GM12865 (cell line): ENCODE results near the gene MOK.

Experiments used
- DNase-seq: peaks from one replicate; pipeline ENCODE4 v3.0.0; 2010; ENCODE audit warnings: low read depth
- H3K4me3 ChIP-seq: 2 replicates; pipeline ENCODE4 v1.5.1; 2011; ENCODE audit warnings: mild to moderate bottlenecking, low read depth, low read length, control low read depth
- CTCF ChIP-seq: IDR thresholded peaks from 2 replicates; pipeline ENCODE4 v1.5.1; 2011; ENCODE audit warnings: low read length, control low read depth, low read depth, inconsistent platforms; ENCODE audit not compliant: insufficient read depth; ENCODE audit errors: missing control alignments

MOK gene

GRCh38 chr14:102194856-102195255, 110.1 kb downstream of the MOK start:
- DNase-seq, result no peak
- no peak overlapping the region for H3K4me3 ChIP-seq
- no peak for TF ChIP-seq CTCF

- TF ChIP-seq CTCF, result no peak
- H3K4me3 ChIP-seq, result no peak overlapping the region
- DNase-seq, result no peak
These were observed 112.0 kb downstream of the MOK start for GRCh38 chr14:102192840-102193502.

GRCh38 chr14:102189874-102190273, 115.1 kb downstream of the MOK start:
- no peak overlapping the region for H3K4me3 ChIP-seq
- no peak for DNase-seq
- no peak for TF ChIP-seq CTCF

GRCh38 chr14:102188187-102188586, 116.8 kb downstream of the MOK start:
- no peak for DNase-seq
- no peak for TF ChIP-seq CTCF
- H3K4me3 ChIP-seq, result no peak overlapping the region

- no peak overlapping the region for H3K4me3 ChIP-seq
- no peak for TF ChIP-seq CTCF
- no peak for DNase-seq
These were observed 117.4 kb downstream of the MOK start for GRCh38 chr14:102187568-102188001.

- no peak for TF ChIP-seq CTCF
- no peak overlapping the region for H3K4me3 ChIP-seq
- no peak for DNase-seq
These were observed 117.9 kb downstream of the MOK start for GRCh38 chr14:102187044-102187443.

GRCh38 chr14:102185360-102185759, 119.6 kb downstream of the MOK start:
- H3K4me3 ChIP-seq, result no peak overlapping the region
- no peak for DNase-seq
- no peak for TF ChIP-seq CTCF
